ENCODE measurements around the gene ERAS. TPM values are rescaled to one million over a fixed set of nuclear protein-coding genes. Genes with fewer than 3 reads are reported as not detected.

Gene ERAS
- total RNA-seq, 2 experiments from 2014 or later, result not detected

DNA sequence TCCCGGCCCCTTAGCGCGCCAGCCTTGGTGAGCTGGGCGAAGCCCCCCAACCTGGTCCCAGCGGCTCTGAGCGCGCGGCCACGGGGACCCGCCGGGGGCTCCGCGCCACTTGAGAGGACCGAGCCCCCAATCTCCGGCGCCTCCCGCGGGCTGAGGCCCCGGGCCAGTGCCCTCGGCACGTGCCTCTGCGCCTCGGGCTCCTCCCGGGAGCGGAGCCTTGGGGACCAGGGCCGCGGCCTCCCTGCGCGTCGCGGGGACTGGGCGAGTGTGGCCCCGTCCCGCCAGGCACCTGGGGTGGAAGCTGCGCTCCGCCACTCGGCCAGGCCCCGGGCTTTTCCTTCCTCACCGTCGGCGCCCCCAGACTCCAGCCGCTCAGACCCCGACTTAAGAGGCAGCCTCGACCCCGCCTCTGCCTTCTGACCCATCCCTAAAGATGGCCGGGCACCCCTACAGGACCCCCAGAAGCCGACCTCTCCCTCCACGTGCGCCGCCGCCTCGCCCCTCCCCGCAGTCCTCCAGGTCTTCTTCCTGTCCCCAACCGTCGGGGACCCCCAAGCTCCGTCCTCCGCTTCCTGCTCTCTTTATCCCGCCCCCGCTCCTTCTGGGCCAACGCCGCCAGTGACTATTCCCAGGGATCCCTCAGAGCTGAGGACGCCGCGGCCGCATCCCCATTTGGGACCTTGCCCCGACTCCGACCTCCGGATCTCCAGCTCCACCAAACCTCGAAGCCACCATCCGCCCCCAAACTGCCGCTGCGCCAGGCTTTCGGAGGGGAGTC, 752 bp downstream of the ERAS start:
- DNase-seq (no peak), ATAC-seq (ENCODE audit: poor library complexity) (no peak)
- ChIA-PET CTCF (no interaction called here), POLR2A (no interaction called here)
- Mint-ChIP-seq H3K36me3 (ENCODE audit: low read depth) (peaks cover 10% of the 10 kb centered on the region), H3K27ac (no peak overlapping the region), H3K4me1 (ENCODE audit: low read depth) (peaks cover 4% of the 10 kb centered on the region), H3K4me3 (peak overlapping the region; percentile 45), H3K9me3 (no peaks in the 10 kb centered on the region), H3K27me3 (peaks cover 33% of the 10 kb centered on the region)
- peaks cover 4% of the 10 kb centered on the region for H3K36me3 ChIP-seq (ENCODE audit: insufficient read depth, low read length)
- intact Hi-C loops (cut with DNase I, micrococcal nuclease), result no loop called here
- no peak overlapping the region for H3K4me3 ChIP-seq (ENCODE audit: low read length)
- no peak overlapping the region for H3K27ac ChIP-seq (ENCODE audit: low read depth in 1 of 2, low read length in 2 of 2)
- no peak for TF ChIP-seq CTCF (IDR thresholded peaks at IDR 0.05)
- H3K9me3 ChIP-seq (ENCODE audit: control insufficient read depth in 1 of 2, insufficient read depth in 1 of 2, low read length in 2 of 2), result peaks cover 0 to 4% of the 10 kb centered on the region in 2 experiments
- H3K27me3 ChIP-seq (ENCODE audit: control insufficient read depth in 1 of 2, insufficient read depth in 2 of 2, low read length in 2 of 2), result peaks cover 16 to 41% of the 10 kb centered on the region in 2 experiments
- peaks cover 19% of the 10 kb centered on the region for H3K4me1 ChIP-seq (ENCODE audit: insufficient read depth, low read length)

- H3K27me3 Mint-ChIP-seq, result peaks cover 37% of the 10 kb centered on the region
- intact Hi-C loops (cut with DNase I, micrococcal nuclease), result no loop called here
- Histone ChIP-seq H3K36me3 (ENCODE audit: insufficient read depth, low read length) (peaks cover 4% of the 10 kb centered on the region), H3K4me1 (ENCODE audit: insufficient read depth, low read length) (peaks cover 19% of the 10 kb centered on the region), H3K4me3 (ENCODE audit: low read length) (no peak overlapping the region), H3K27me3 (ENCODE audit: control insufficient read depth in 1 of 2, insufficient read depth in 2 of 2, low read length in 2 of 2) (peaks cover 16 to 47% of the 10 kb centered on the region in 2 experiments), H3K9me3 (ENCODE audit: control insufficient read depth in 1 of 2, insufficient read depth in 1 of 2, low read length in 2 of 2) (peaks cover 0 to 4% of the 10 kb centered on the region in 2 experiments), H3K27ac (ENCODE audit: low read depth in 1 of 2, low read length in 2 of 2) (no peak overlapping the region)
- ChIA-PET CTCF (no interaction called here), POLR2A (no interaction called here)
- DNase-seq (no peak), ATAC-seq (ENCODE audit: poor library complexity) (no peak)
- no peak for TF ChIP-seq CTCF (IDR thresholded peaks at IDR 0.05)
- H3K4me1 Mint-ChIP-seq (ENCODE audit: low read depth), result peaks cover 4% of the 10 kb centered on the region
- H3K36me3 Mint-ChIP-seq (ENCODE audit: low read depth), result peaks cover 6% of the 10 kb centered on the region
- peak overlapping the region; percentile 45 for H3K4me3 Mint-ChIP-seq
- no peak overlapping the region for H3K27ac Mint-ChIP-seq
- no peaks in the 10 kb centered on the region for H3K9me3 Mint-ChIP-seq
These were observed 1.3 kb downstream of the ERAS start for GRCh38 chrX:48827654-48827968.

DNA sequence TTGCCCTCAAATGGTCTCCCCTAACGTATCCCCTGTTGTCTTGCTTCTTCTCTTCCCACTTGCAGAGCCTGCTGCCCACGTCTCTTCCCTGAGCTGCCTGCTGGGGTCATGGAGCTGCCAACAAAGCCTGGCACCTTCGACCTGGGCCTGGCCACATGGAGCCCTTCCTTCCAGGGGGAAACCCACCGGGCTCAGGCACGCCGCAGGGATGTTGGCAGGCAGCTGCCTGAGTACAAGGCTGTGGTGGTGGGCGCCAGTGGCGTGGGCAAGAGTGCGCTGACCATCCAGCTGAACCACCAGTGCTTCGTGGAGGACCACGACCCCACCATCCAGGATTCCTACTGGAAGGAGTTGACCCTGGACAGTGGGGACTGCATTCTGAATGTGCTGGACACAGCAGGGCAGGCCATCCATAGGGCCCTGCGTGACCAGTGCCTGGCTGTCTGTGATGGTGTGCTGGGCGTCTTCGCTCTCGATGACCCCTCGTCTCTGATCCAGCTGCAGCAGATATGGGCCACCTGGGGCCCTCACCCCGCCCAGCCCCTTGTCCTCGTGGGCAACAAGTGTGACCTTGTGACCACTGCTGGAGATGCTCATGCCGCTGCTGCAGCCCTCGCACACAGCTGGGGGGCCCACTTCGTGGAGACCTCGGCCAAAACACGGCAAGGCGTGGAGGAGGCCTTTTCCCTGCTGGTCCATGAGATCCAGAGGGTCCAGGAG, 2.9 kb downstream of the ERAS start:
- TF ChIP-seq CTCF (IDR thresholded peaks at IDR 0.05), result no peak
- no peak overlapping the region for H3K27ac Mint-ChIP-seq
- H3K36me3 Mint-ChIP-seq (ENCODE audit: low read depth), result no peaks in the 10 kb centered on the region
- H3K27me3 Mint-ChIP-seq, result peaks cover 53% of the 10 kb centered on the region
- peaks cover 4% of the 10 kb centered on the region for H3K36me3 ChIP-seq (ENCODE audit: insufficient read depth, low read length)
- H3K27ac ChIP-seq (ENCODE audit: low read depth in 1 of 2, low read length in 2 of 2), result no peak overlapping the region
- peaks cover 16 to 50% of the 10 kb centered on the region in 2 experiments for H3K27me3 ChIP-seq (ENCODE audit: control insufficient read depth in 1 of 2, insufficient read depth in 2 of 2, low read length in 2 of 2)
- peaks cover 21% of the 10 kb centered on the region for H3K4me1 ChIP-seq (ENCODE audit: insufficient read depth, low read length)
- CTCF ChIA-PET, result no interaction called here
- H3K9me3 Mint-ChIP-seq, result no peaks in the 10 kb centered on the region
- no peak for ATAC-seq (ENCODE audit: poor library complexity)
- intact Hi-C loops (cut with DNase I, micrococcal nuclease), result no loop called here
- H3K4me3 Mint-ChIP-seq, result no peak overlapping the region
- peaks cover 13% of the 10 kb centered on the region for H3K4me1 Mint-ChIP-seq (ENCODE audit: low read depth)
- peaks cover 0 to 4% of the 10 kb centered on the region in 2 experiments for H3K9me3 ChIP-seq (ENCODE audit: control insufficient read depth in 1 of 2, insufficient read depth in 1 of 2, low read length in 2 of 2)
- no peak for DNase-seq
- POLR2A ChIA-PET, result no interaction called here
- H3K4me3 ChIP-seq (ENCODE audit: low read length), result no peak overlapping the region

All from CD4-positive, alpha-beta T cell (primary cell).